A549 (cell line): ENCODE data around the gene SLIT3. TPM values are rescaled to one million over a fixed set of nuclear protein-coding genes. Genes with fewer than 3 reads are reported as not detected.
A peak's percentile ranks its signal among the peaks of the same experiment; 100 is the strongest.

Experiments
- ATAC-seq, 2 experiments: fragments of 200-7000 bp in 1 of 2; fragments of >200 bp in 1 of 2; cut with Nextera tagmentation in 1 of 2; cut with Tn5 transposase in 1 of 2; 3 replicates each; pipeline versions ENCODE4 v1.8.0 to v1.9.1; 2018 to 2020; ENCODE audit warnings: mild to moderate bottlenecking in 1 of 2, moderate library complexity in 1 of 2
- CTCF ChIA-PET: fragments of 300-600 bp; sonication (Branson Sonifier 250); formaldehyde crosslinking; extraction: SDS; loops from one replicate; lab custom pipeline; 2021; ENCODE audit warnings: antibody characterized with exemption, inconsistent platforms; lab: Yijun Ruan, JAX
- POLR2A ChIA-PET: fragments of 350-600 bp; formaldehyde crosslinking; extraction: SDS; loops from one replicate; lab custom pipeline; 2021; ENCODE audit warnings: antibody characterized with exemption, inconsistent platforms; lab: Yijun Ruan, JAX
- DNase-seq, 2 experiments: peaks; one replicate each; pipeline versions ENCODE4 v3.0.0 to v3.0.0-alpha.2; 2011 to 2016; ENCODE audit warnings: low read depth in 1 of 2, low spot score in 1 of 2
- FAIRE-seq: peaks from 2 replicates; lab custom pipeline; 2011; peaks lifted over from hg19 to GRCh38; lab: Jason Lieb, UNC
- H3K27ac ChIP-seq, 2 experiments: fragments of >200 bp; sonication (Bioruptor Twin); formaldehyde crosslinking; 3 replicates each; pipeline ENCODE4 v1.5.1; 2016 to 2017
- H3K4me1 ChIP-seq: fragments of >200 bp; sonication (Bioruptor Twin); formaldehyde crosslinking; 3 replicates; pipeline ENCODE4 v1.6.1; 2016
- H3K4me2 ChIP-seq: fragments of >200 bp; sonication (Bioruptor Twin); formaldehyde crosslinking; 3 replicates; pipeline ENCODE4 v1.6.1; 2016
- H3K4me3 ChIP-seq: fragments of >200 bp; sonication (Bioruptor Twin); formaldehyde crosslinking; 3 replicates; pipeline ENCODE4 v1.5.1; 2016
- H3K9me3 ChIP-seq: fragments of >200 bp; sonication (Bioruptor Twin); formaldehyde crosslinking; 3 replicates; pipeline ENCODE4 v1.6.1; 2016
- ATOH8 ChIP-seq: fragments of 250-450 bp; sonication (Bioruptor Pico); IDR thresholded peaks from 2 replicates; pipeline ENCODE4 v1.5.0; 2020; ENCODE audit warnings: low read depth, mild to moderate bottlenecking, moderate library complexity
- CHD2 ChIP-seq: fragments of 150-350 bp; IDR thresholded peaks from 2 replicates; pipeline ENCODE4 v1.6.1; 2014; ENCODE audit warnings: low read length; ENCODE audit not compliant: partially characterized antibody
- CHD4 ChIP-seq: fragments of 200-600 bp; sonication (generic); IDR thresholded peaks from 2 replicates; pipeline ENCODE4 v1.6.1; 2016; ENCODE audit warnings: antibody characterized with exemption, mild to moderate bottlenecking, borderline replicate concordance
- E2F6 ChIP-seq: IDR thresholded peaks from 2 replicates; pipeline ENCODE4 v1.6.1; 2012; ENCODE audit warnings: low read depth, borderline replicate concordance
- EHF ChIP-seq: fragments of 250-450 bp; sonication (Bioruptor Pico); IDR thresholded peaks from 2 replicates; pipeline ENCODE4 v1.5.0; 2020; ENCODE audit warnings: mild to moderate bottlenecking
- EHMT2 ChIP-seq: fragments of 200-600 bp; sonication (generic); IDR thresholded peaks from 2 replicates; pipeline ENCODE4 v1.6.1; 2016; ENCODE audit warnings: antibody characterized with exemption, low read depth, mild to moderate bottlenecking, moderate library complexity
- ESRRA ChIP-seq: fragments of 150-350 bp; IDR thresholded peaks from 2 replicates; pipeline ENCODE4 v1.6.1; 2014; ENCODE audit warnings: mild to moderate bottlenecking, low read length, borderline replicate concordance
- FOXS1 ChIP-seq: fragments of 250-450 bp; sonication (Bioruptor Pico); IDR thresholded peaks from 2 replicates; pipeline ENCODE4 v1.5.0; 2020; ENCODE audit warnings: mild to moderate bottlenecking, moderate library complexity
- GATA3 ChIP-seq: IDR thresholded peaks from 2 replicates; pipeline ENCODE4 v1.6.1; 2012; ENCODE audit warnings: borderline replicate concordance
- HEYL ChIP-seq: fragments of 250-450 bp; sonication (Bioruptor Pico); IDR thresholded peaks from 2 replicates; pipeline ENCODE4 v1.8.0; 2021; ENCODE audit warnings: mild to moderate bottlenecking, moderate library complexity
- HOXB5 ChIP-seq: fragments of 250-450 bp; sonication (Bioruptor Pico); IDR thresholded peaks from 2 replicates; pipeline ENCODE4 v1.5.0; 2020; ENCODE audit warnings: mild to moderate bottlenecking, moderate library complexity
- JUNB ChIP-seq: fragments of >200 bp; sonication (Bioruptor Twin); formaldehyde crosslinking; IDR thresholded peaks from 2 replicates; pipeline ENCODE4 v1.6.1; 2016
- MAFK ChIP-seq: fragments of 450-650 bp; IDR thresholded peaks from 2 replicates; pipeline ENCODE4 v1.6.1; 2014; ENCODE audit not compliant: partially characterized antibody
- MYC ChIP-seq: IDR thresholded peaks from 2 replicates; pipeline ENCODE4 v1.6.1; 2012; ENCODE audit warnings: mild to moderate bottlenecking, inconsistent platforms, low read length, improper control_type of control experiment, borderline replicate concordance
- NFE2L2 ChIP-seq: fragments of 150-350 bp; conservative IDR thresholded peaks from 2 replicates; pipeline ENCODE4 v1.6.1; 2014; ENCODE audit warnings: low read length
- NPAS2 ChIP-seq: fragments of 250-450 bp; sonication (Bioruptor Pico); IDR thresholded peaks from 2 replicates; pipeline ENCODE4 v1.8.0; 2022; ENCODE audit warnings: mild to moderate bottlenecking, moderate library complexity, borderline replicate concordance
- PBX3 ChIP-seq: IDR thresholded peaks from 2 replicates; pipeline ENCODE4 v1.6.1; 2012
- POLR2A ChIP-seq: IDR thresholded peaks from 2 replicates; pipeline ENCODE4 v1.6.1; 2012; ENCODE audit warnings: mild to moderate bottlenecking, low read length
- POLR2AphosphoS2 ChIP-seq: conservative IDR thresholded peaks from 2 replicates; pipeline ENCODE4 v1.6.1; 2012; ENCODE audit warnings: low read length, improper control_type of control experiment, inconsistent platforms
- RARB ChIP-seq: fragments of 250-450 bp; sonication (Bioruptor Pico); IDR thresholded peaks from 2 replicates; pipeline ENCODE4 v1.8.0; 2021; ENCODE audit warnings: mild to moderate bottlenecking, moderate library complexity
- RCOR1 ChIP-seq: fragments of 150-350 bp; IDR thresholded peaks from 2 replicates; pipeline ENCODE4 v1.6.1; 2014; ENCODE audit warnings: antibody characterized with exemption, low read length, low read depth
- RNF2 ChIP-seq: fragments of 200-600 bp; sonication (generic); IDR thresholded peaks from 2 replicates; pipeline ENCODE4 v1.6.1; 2016; ENCODE audit warnings: low read depth, mild to moderate bottlenecking, antibody characterized with exemption, moderate library complexity, borderline replicate concordance
- ZC3H11A ChIP-seq: fragments of 450-650 bp; IDR thresholded peaks from 2 replicates; pipeline ENCODE4 v1.6.1; 2014; ENCODE audit warnings: antibody characterized with exemption, mild to moderate bottlenecking
- ZFP36 ChIP-seq: fragments of 450-650 bp; IDR thresholded peaks from 2 replicates; pipeline ENCODE4 v1.6.1; 2014; ENCODE audit warnings: borderline replicate concordance; ENCODE audit not compliant: partially characterized antibody
- ZSCAN20 ChIP-seq: fragments of 250-450 bp; sonication (Bioruptor Pico); IDR thresholded peaks from 2 replicates; pipeline ENCODE4 v1.8.0; 2022; ENCODE audit warnings: mild to moderate bottlenecking, moderate library complexity
- WGBS: methylation state at CpG from one replicate; pipeline ENCODE4 v1.1.6; 2017; ENCODE audit errors: missing lambda C conversion rate; 5-methylcytosine and 5-hydroxymethylcytosine counted together
- polyA plus RNA-seq, 4 experiments: library from polyadenylated mRNA; depleted of rRNA in 3 of 4; stranded (reverse); fragments of >200 nt; fragmentation: RNase III in 1 of 4; extraction: RNeasy Plus Mini Kit Qiagen cat#74134 plus additional on column Dnase treatment in 1 of 4; gene quantifications; 2 replicates in 3 of 4; 3 replicates in 1 of 4; pipeline ENCODE4 v1.2.3, GENCODE V29; 2011 to 2017
- TF ChIP-seq, protein P1 (sequence below): fragments of 150-350 bp; IDR thresholded peaks from 2 replicates; pipeline ENCODE4 v1.6.1; 2014; ENCODE audit warnings: low read depth, mild to moderate bottlenecking, low read length
- TF ChIP-seq, protein P2 (sequence below): IDR thresholded peaks from 2 replicates; pipeline ENCODE4 v1.6.1; 2012

Gene SLIT3
- polyA plus RNA-seq, 2 of the 4 experiments (the other 2 are of a cell fraction) = 12.7 to 22.9 TPM

DNA sequence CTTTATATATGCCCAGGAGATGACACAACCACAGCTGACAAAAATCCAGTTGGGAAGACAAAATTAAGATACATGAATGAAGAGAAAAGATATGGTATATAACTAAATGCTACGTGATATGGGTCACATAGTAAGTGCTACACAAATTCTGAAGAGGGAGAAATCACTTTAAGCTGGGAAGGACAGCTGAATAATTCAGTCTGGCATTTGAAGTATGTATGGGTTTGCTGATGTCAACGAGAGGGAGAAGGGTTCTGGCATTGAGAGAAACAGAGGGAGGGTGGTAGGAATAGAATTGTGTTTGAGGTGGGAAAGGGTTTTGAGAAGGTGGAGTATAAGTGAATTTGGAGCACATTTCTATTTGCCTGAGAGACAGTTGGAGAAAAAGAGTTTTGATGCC lies 6.7 kb upstream of the SLIT3 start:
- no peak for TF ChIP-seq NFE2L2
- no peak for TF ChIP-seq POLR2AphosphoS2
- no peak for TF ChIP-seq EHMT2
- Histone ChIP-seq H3K4me3 (no peak overlapping the region), H3K27ac (peak overlapping the region in 1 of 2 experiments; percentile 42; a peak in 1 of 6 replicates), H3K9me3 (no peaks in the 10 kb centered on the region), H3K4me1 (peaks cover 14% of the 10 kb centered on the region), H3K4me2 (peak overlapping the region; percentile 10; the same call in 1 of the 3 replicates)
- POLR2A ChIA-PET = no interaction called here
- WGBS = 40% methylated on average over 2 of the region's 2 CpGs
- FAIRE-seq = no peak
- no peak for ATAC-seq
- CTCF ChIA-PET = interaction anchor here (0.6 to 2.5 kb wide), 6 partner anchors 36 to 628 kb away, joined by 3 to 7 read pairs (median 4); no protein-coding TSS in a partner anchor
- no peak for DNase-seq

DNA sequence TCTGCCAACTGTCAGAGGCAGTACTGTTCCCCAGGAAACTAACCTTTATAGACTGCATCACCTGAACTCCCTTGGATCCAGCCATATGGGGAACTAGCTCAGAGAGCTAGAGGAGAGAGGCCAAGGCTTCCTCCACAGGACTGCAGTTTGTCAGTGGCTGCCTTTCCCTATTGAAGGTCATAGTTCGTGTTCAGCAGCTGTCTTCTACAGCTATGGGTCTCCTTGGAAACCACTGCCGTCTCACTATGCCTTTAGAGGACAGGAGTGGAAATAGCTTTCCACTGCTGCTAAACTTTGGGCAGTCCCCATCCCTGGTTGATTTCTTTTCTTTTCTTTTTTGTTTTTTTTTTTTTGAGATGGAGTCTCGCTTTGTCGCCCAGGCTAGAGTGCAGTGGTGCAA lies 4.4 kb upstream of the SLIT3 start:
- FAIRE-seq = no peak

DNA sequence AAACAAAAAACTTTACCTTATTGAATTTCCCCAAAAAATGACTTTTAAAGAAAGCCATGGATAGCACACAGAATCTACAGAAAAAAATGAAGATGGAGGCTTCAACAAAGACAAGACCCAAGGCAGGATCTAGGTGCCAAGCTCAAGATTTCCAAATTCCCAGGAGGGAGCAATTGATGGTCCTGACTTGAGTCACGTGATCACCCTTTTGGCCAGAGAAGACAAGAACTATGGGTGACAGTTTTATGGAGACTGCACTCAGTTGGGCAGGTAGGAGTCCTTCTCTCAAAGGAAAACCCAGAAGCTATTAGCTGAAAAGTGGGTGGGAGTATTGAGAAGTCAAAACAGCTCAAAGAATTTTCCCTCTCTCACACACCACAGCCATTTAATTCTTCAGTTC lies 3.2 kb upstream of the SLIT3 start:
- Histone ChIP-seq H3K4me2 (no peak overlapping the region), H3K4me3 (no peak overlapping the region), H3K27ac (no peak overlapping the region), H3K4me1 (peaks cover 28% of the 10 kb centered on the region), H3K9me3 (no peaks in the 10 kb centered on the region)
- DNase-seq = no peak
- ATAC-seq = no peak
- CTCF ChIA-PET = interaction anchor here (4.8 to 5.7 kb wide), 2 partner anchors 11 to 316 kb away, joined by 23 to 53 read pairs; no protein-coding TSS in a partner anchor
- 71% methylated on average over 1 of the region's 1 CpG for WGBS
- POLR2A ChIA-PET = no interaction called here
- TF ChIP-seq PBX3 (no peak), FOXS1 (CRISPR knock-in tag) (no peak)
- FAIRE-seq = no peak

More for the DNA sequence above, 4.4 kb upstream of the SLIT3 start:
- POLR2A ChIA-PET = interaction anchor here (0.7 kb wide), 1 partner anchor 408 kb away, joined by 5 read pairs; no protein-coding TSS in a partner anchor
- 89% methylated on average over 4 of the region's 4 CpGs for WGBS
- no peak overlapping the region for H3K4me3 ChIP-seq
- ATAC-seq (no peak), DNase-seq (no peak)
- no peak overlapping the region for H3K27ac ChIP-seq
- H3K9me3 ChIP-seq = no peaks in the 10 kb centered on the region
- no peak overlapping the region for H3K4me2 ChIP-seq
- peaks cover 28% of the 10 kb centered on the region for H3K4me1 ChIP-seq
- no peak for TF ChIP-seq POLR2AphosphoS2
- TF ChIP-seq JUNB = no peak
- no peak for TF ChIP-seq HEYL (CRISPR knock-in tag)
- TF ChIP-seq RARB (CRISPR knock-in tag) = no peak
- no peak for TF ChIP-seq CHD2
- TF ChIP-seq MYC = no peak
- TF ChIP-seq GATA3 = no peak
- TF ChIP-seq POLR2A = no peak
- TF ChIP-seq, protein P1, sequence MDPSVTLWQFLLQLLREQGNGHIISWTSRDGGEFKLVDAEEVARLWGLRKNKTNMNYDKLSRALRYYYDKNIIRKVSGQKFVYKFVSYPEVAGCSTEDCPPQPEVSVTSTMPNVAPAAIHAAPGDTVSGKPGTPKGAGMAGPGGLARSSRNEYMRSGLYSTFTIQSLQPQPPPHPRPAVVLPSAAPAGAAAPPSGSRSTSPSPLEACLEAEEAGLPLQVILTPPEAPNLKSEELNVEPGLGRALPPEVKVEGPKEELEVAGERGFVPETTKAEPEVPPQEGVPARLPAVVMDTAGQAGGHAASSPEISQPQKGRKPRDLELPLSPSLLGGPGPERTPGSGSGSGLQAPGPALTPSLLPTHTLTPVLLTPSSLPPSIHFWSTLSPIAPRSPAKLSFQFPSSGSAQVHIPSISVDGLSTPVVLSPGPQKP = no peak
- TF ChIP-seq NFE2L2 = no peak
- TF ChIP-seq, protein P2, sequence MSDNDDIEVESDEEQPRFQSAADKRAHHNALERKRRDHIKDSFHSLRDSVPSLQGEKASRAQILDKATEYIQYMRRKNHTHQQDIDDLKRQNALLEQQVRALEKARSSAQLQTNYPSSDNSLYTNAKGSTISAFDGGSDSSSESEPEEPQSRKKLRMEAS = no peak
- TF ChIP-seq NPAS2 = no peak
- TF ChIP-seq, all 56 proteins: peak for 0
- CTCF ChIA-PET = interaction anchor here (0.6 to 5.7 kb wide), 5 partner anchors 13 to 464 kb away, joined by 3 to 23 read pairs (median 3); no protein-coding TSS in a partner anchor

- ChIA-PET POLR2A (no interaction called here), CTCF (interaction anchor here (0.6 to 5.7 kb wide), 35 partner anchors 9 to 596 kb away, joined by 3 to 53 read pairs (median 7); no protein-coding TSS in a partner anchor)
- DNase-seq = no peak
- H3K4me2 ChIP-seq = no peak overlapping the region; the same call in 2 of the 3 replicates
- H3K4me1 ChIP-seq = peaks cover 38% of the 10 kb centered on the region
- peak overlapping the region; percentile 14 to 99; a peak in 4 of 6 replicates for H3K27ac ChIP-seq
- FAIRE-seq = no peak
- ATAC-seq = no peak
- no peaks in the 10 kb centered on the region for H3K9me3 ChIP-seq
- H3K4me3 ChIP-seq = no peak overlapping the region
- TF ChIP-seq EHF (no peak), ZFP36 (no peak), MAFK (no peak), HEYL (CRISPR knock-in tag) (no peak), HOXB5 (CRISPR knock-in tag) (no peak), CHD4 (no peak), NFE2L2 (no peak), E2F6 (no peak), ESRRA (no peak), RCOR1 (no peak), ZC3H11A (no peak), EHMT2 (no peak), ATOH8 (CRISPR knock-in tag) (no peak), RNF2 (no peak), POLR2AphosphoS2 (no peak), ZSCAN20 (CRISPR knock-in tag) (no peak)
- TF ChIP-seq, protein P2 = no peak
Measured at GRCh38 chr5:169303119-169303515, 2.2 kb upstream of the SLIT3 start.
